Upper lobe of left lung (tissue), 4 donors: ENCODE results near the gene TACC2.

Source experiments
- CTCF ChIP-seq, 6 experiments: fragments of 450-650 bp in 4 of 6; fragments of 200-600 bp in 2 of 6; sonication (generic) in 2 of 6; IDR thresholded peaks; one replicate each; pipeline ENCODE4 v1.5.1; 2016 to 2019; ENCODE audit warnings: antibody characterized with exemption in 6 of 6
- EP300 ChIP-seq, 4 donors: sonication (generic); formaldehyde crosslinking; IDR thresholded peaks; one replicate each; pipeline ENCODE4 v1.5.1; 2017; ENCODE audit warnings: antibody characterized with exemption in 4 of 4, control low read depth in 2 of 4
- POLR2A ChIP-seq, 4 donors: fragments of 450-650 bp; IDR thresholded peaks; one replicate each; pipeline ENCODE4 v1.5.1; 2016 to 2017; ENCODE audit warnings: antibody characterized with exemption in 4 of 4, mild to moderate bottlenecking in 2 of 4

- TF ChIP-seq CTCF (IDR thresholded peaks at IDR 0.05) = no peak
- TF ChIP-seq POLR2A (IDR thresholded peaks at IDR 0.05) = no peak
- TF ChIP-seq EP300 (IDR thresholded peaks at IDR 0.05) = no peak
These were observed 203.1 kb downstream of the TACC2 start for GRCh38 chr10:122191936-122192541.
